GM10248 (cell line): ENCODE results near the gene GPX4.

Source experiments
- CTCF ChIA-PET: fragments of 300-600 bp; sonication (Branson Sonifier 250); formaldehyde crosslinking; extraction: SDS; loops from one replicate; lab custom pipeline; 2021; ENCODE audit warnings: antibody characterized with exemption; lab: Yijun Ruan, JAX
- POLR2A ChIA-PET: fragments of 350-650 bp; sonication (Branson Sonifier 250); formaldehyde crosslinking; extraction: SDS; loops from one replicate; lab custom pipeline; 2020; ENCODE audit warnings: antibody characterized with exemption; lab: Yijun Ruan, JAX
- DNase-seq: peaks from one replicate; pipeline ENCODE4 v3.0.0; 2012; ENCODE audit errors: extremely low spot score
- TF ChIP-seq, protein P1 (sequence below): IDR thresholded peaks from 2 replicates; pipeline ENCODE4 v1.5.1; 2012; ENCODE audit warnings: mild to moderate bottlenecking, low read depth; ENCODE audit errors: extremely low read depth, missing control alignments, control extremely low read depth

Gene GPX4

DNA sequence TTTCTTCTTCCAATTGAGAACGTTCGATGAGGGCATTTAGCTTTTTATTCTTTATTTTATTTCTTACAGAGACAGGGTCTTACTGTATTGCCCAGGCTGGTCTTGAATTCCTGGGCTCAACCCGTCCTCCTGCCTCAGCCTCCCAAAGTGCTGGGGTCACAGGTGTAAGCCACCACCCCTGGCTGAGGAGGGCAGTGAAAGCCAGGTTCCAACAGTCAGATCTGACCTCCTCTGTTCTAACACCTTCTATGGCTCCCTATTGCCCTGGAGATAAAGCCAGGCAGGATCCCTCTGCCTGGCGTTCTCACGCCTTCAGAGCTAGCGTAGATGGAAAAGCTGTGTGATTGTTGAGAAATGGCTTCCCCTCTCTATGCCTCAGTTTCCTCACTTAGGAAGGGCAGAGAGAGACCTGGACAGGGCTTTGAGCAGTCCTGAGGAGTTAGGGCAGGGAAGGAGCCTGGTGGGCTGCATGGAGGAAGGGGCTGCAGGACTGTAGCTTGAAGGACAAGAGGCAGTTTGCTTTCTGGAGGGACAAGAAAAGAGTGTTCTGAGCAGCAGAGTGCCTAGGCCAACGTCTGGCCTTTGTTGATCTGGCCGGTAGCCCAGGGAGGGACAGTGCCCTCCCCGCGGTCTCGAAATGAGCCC is 31.3 kb upstream of the GPX4 start:
- TF ChIP-seq, protein P1, sequence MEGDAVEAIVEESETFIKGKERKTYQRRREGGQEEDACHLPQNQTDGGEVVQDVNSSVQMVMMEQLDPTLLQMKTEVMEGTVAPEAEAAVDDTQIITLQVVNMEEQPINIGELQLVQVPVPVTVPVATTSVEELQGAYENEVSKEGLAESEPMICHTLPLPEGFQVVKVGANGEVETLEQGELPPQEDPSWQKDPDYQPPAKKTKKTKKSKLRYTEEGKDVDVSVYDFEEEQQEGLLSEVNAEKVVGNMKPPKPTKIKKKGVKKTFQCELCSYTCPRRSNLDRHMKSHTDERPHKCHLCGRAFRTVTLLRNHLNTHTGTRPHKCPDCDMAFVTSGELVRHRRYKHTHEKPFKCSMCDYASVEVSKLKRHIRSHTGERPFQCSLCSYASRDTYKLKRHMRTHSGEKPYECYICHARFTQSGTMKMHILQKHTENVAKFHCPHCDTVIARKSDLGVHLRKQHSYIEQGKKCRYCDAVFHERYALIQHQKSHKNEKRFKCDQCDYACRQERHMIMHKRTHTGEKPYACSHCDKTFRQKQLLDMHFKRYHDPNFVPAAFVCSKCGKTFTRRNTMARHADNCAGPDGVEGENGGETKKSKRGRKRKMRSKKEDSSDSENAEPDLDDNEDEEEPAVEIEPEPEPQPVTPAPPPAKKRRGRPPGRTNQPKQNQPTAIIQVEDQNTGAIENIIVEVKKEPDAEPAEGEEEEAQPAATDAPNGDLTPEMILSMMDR: no peak
- POLR2A ChIA-PET: no interaction called here
- no peak for DNase-seq
- CTCF ChIA-PET: no interaction called here

DNA sequence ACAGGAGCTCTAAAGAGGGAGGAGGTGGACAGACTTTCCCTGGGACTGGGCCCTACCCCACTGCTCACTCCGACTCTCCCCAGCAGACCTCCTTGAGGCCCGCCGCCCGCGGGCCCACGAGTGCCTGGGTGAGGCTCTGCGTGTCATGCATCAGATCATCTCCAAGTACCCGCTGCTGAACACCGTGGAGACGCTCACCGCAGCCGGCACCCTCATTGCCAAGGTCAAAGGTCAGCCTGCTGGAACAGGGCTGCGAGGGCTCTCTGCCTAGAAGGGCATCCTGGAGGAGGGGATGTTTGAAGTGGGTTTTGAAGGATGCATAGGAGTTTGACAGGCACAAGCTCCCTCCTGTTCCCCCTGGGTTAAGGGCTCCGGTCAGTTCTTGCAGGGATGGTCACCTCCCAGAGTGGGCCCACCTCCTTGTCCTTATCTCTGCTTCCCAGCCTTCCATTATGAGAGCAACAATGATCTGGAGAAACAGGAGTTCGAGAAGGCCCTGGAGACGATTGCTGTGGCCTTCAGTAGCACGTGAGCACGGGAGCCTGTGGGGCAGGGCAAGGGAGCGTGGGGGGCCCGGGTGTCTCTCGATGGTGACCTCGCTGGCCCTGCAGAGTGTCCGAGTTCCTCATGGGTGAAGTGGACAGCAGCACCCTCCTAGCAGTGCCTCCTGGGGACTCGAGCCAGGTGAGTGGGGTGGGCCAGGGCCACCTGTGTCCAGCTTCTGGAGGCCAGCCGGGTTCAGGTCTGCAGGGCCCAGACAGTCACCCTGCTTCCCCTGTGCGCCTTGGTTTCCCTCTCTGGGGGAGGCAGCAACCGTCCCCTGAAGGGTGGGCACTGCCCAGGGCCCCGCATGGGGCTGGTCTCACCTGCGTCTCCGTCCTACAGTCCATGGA is 30.5 kb upstream of the GPX4 start:
- POLR2A ChIA-PET: interaction anchor here (0.5 kb wide), 1 partner anchor 25 kb away, joined by 4 read pairs; no protein-coding TSS in a partner anchor
- CTCF ChIA-PET: interaction anchor here (1.3 kb wide), 1 partner anchor 57 kb away, joined by 3 read pairs; no protein-coding TSS in a partner anchor
- TF ChIP-seq, protein P1: no peak
- no peak for DNase-seq

DNA sequence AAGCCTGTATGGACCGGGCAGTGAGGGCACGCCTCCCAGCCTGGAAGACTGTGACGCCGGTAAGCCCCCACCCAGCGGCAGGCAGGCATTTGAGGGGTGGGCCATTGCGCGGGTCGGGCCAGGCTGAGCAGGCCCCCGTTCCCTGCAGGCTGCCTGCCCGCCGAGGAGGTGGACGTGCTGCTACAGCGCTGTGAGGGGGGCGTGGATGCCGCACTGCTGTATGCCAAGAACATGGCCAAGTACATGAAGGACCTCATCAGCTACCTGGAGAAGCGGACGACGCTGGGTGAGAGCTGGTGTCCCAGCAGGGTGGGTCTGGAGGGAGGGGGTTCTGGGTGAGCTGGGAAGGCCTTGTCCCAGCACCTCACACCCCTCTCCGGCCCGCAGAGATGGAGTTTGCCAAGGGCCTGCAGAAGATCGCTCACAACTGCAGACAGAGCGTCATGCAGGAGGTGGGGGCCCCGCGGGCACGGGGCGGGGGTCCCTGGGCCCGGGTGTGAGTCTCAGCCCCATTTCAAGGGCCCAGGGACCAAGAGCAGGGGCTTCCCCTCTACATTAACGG is 29.8 kb upstream of the GPX4 start:
- CTCF ChIA-PET: interaction anchor here (1.3 to 1.4 kb wide), 2 partner anchors 39 to 57 kb away, joined by 3 read pairs; no protein-coding TSS in a partner anchor
- POLR2A ChIA-PET: interaction anchor here (0.8 to 1.5 kb wide), 3 partner anchors 29 to 195 kb away, joined by 3 to 5 read pairs (median 4); no protein-coding TSS in a partner anchor
- no peak for DNase-seq
- TF ChIP-seq, protein P1: no peak

DNA sequence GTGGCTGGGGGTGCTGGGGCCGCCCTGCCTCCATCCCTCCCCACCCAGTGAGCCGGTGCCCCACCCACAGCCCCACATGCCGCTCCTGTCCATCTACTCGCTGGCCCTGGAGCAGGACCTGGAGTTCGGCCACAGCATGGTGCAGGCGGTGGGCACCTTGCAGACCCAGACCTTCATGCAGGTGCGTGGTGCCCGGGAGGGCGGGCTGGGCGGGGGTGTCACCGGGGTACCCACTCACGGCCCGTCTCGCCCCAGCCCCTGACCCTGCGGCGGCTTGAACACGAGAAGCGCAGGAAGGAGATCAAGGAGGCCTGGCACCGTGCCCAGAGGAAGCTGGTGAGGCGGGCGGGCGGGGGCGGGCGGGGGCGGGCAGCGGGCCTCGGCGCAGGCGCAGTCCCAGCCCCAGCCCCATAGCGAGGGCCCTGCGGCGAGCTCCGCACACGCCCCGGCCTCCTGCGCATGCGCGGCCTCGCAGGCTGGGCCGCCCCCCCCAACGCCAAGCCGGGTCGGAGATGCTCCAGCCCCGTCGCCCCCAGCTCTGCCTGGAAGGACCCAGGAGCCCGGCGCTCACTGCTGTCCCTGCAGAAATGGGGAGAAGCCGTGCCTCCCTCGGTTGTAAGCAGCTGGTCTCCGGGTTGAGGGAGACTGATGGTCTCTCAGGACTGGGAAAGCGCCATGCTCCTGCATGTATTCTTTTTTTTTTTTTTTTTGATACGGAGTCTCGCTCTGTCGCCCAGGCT is 29.1 kb upstream of the GPX4 start:
- ChIA-PET CTCF (interaction anchor here (1.3 to 1.4 kb wide), 3 partner anchors 10 to 56 kb away, joined by 3 to 5 read pairs (median 3); no protein-coding TSS in a partner anchor), POLR2A (interaction anchor here (0.6 to 1.6 kb wide), 8 partner anchors 9 to 194 kb away, joined by 3 to 5 read pairs (median 4); no protein-coding TSS in a partner anchor)
- peak; percentile 94 for DNase-seq
- TF ChIP-seq, protein P1: no peak

DNA sequence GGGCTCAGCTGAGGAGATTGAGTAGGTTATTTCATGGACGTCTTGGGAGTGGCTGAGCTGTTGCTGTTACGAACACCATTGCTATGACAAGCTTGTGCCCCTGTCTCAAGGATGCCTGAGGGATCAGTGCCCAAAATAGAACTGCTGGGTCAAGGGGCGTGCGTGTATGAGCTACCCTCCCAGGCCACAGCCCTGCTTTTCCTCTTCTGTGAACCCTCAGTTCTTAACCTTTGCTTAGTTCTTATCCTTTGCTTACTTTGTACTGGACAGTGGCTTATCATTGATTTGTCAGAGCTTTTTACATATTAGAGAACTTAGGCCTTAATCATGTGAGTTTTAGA is 27.8 kb upstream of the GPX4 start:
- TF ChIP-seq, protein P1: no peak
- DNase-seq: no peak
- ChIA-PET POLR2A (interaction anchor here (1.0 to 1.6 kb wide), 2 partner anchors 9 to 18 kb away, joined by 4 to 5 read pairs; partner anchors contain the start of gene ARHGAP45), CTCF (interaction anchor here (0.8 to 2.0 kb wide), 5 partner anchors 9 to 38 kb away, joined by 3 to 5 read pairs (median 5); partner anchors contain the start of gene ARHGAP45)

DNA sequence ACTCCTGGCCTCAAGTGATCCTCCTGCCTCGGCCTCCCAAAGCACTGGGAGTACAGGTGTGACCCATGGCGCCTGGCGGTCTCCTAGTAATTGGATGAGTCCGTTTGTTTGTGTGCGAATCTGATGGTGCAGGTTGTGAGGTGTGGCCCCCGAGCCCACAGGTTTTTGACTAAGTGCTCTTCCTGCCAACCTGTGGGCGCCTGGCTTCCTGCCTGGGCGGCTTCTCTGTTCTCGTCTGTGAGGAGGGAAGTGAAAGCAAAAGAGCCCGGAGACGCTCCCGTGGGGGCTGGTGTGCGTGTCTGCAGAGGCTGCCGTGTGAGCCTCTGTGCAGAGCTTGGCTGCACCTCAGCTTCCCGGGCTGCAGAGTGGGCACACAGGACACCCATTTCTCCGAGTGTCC is 26.8 kb upstream of the GPX4 start:
- ChIA-PET POLR2A (interaction anchor here (0.9 kb wide), 1 partner anchor 19 kb away, joined by 6 read pairs; no protein-coding TSS in a partner anchor), CTCF (interaction anchor here (0.9 to 2.0 kb wide), 3 partner anchors 10 to 12 kb away, joined by 3 to 5 read pairs (median 5); partner anchors contain the start of gene ARHGAP45)
- TF ChIP-seq, protein P1: no peak
- DNase-seq: peak; percentile 92
